OCI-LY7 (cell line): ENCODE measurements around the gene AS3MT. TPM values are rescaled to one million over a fixed set of nuclear protein-coding genes. Genes with fewer than 3 reads are reported as not detected.

ENCODE experiments used
- BruUV-seq: library from RNA; stranded (reverse); fragments of 400-500 nt; replicated peaks from 2 replicates; lab custom pipeline; 2021; lab: Mats Ljungman, UMichigan
- CTCF ChIA-PET: fragments of 300-600 bp; sonication (Branson Sonifier 250); formaldehyde crosslinking; loops from one replicate; lab custom pipeline; 2022; ENCODE audit warnings: antibody characterized with exemption; ENCODE audit not compliant: unreplicated experiment; lab: Charles Lee
- POLR2A ChIA-PET: fragments of 300-600 bp; sonication (Branson Sonifier 250); formaldehyde crosslinking; loops from one replicate; lab custom pipeline; 2022; ENCODE audit warnings: antibody characterized with exemption; lab: Charles Lee
- DNase-seq: peaks from one replicate; pipeline ENCODE4 v3.0.0-alpha.2; 2015; ENCODE audit warnings: low spot score
- H2AFZ ChIP-seq: fragments of 200-600 bp; sonication (generic), shearing (Covaris generic); 2 replicates; pipeline ENCODE4 v1.6.1; 2014; ENCODE audit warnings: mild to moderate bottlenecking, antibody characterized with exemption, low read length, moderate library complexity
- H3K27ac ChIP-seq: fragments of 200-600 bp; sonication (generic); 2 replicates; pipeline ENCODE4 v1.5.1; 2014; ENCODE audit warnings: mixed run types, low read depth, mild to moderate bottlenecking, moderate library complexity, low read length, inconsistent platforms; ENCODE audit not compliant: poor library complexity, severe bottlenecking
- H3K36me3 ChIP-seq: fragments of 200-600 bp; sonication (generic); 2 replicates; pipeline ENCODE4 v1.6.1; 2014; ENCODE audit warnings: mild to moderate bottlenecking, antibody characterized with exemption, low read length, moderate library complexity, mixed read lengths; ENCODE audit not compliant: insufficient read depth
- H3K4me1 ChIP-seq: fragments of 200-600 bp; sonication (generic); 2 replicates; pipeline ENCODE4 v1.5.1; 2014; ENCODE audit warnings: mild to moderate bottlenecking, low read length; ENCODE audit not compliant: insufficient read depth, poor library complexity, severe bottlenecking
- H3K4me2 ChIP-seq: fragments of 200-600 bp; sonication (generic); 2 replicates; pipeline ENCODE4 v1.6.1; 2014; ENCODE audit warnings: mild to moderate bottlenecking, low read length
- H3K4me3 ChIP-seq: fragments of 200-600 bp; sonication (generic); 2 replicates; pipeline ENCODE4 v1.5.1; 2014; ENCODE audit warnings: mild to moderate bottlenecking, low read depth, low read length; ENCODE audit not compliant: poor library complexity, severe bottlenecking
- H3K79me2 ChIP-seq: fragments of 200-600 bp; sonication (generic); 2 replicates; pipeline ENCODE4 v1.6.1; 2016; ENCODE audit warnings: low read depth, mild to moderate bottlenecking, low read length, moderate library complexity, mixed read lengths; ENCODE audit not compliant: insufficient read depth
- H3K9me2 ChIP-seq: fragments of 200-600 bp; sonication (generic); 2 replicates; pipeline ENCODE4 v1.6.1; 2016; ENCODE audit warnings: mild to moderate bottlenecking, low read length, mixed read lengths; ENCODE audit not compliant: insufficient read depth
- H3K9me3 ChIP-seq: fragments of 200-600 bp; sonication (generic); 2 replicates; pipeline ENCODE4 v1.6.1; 2014; ENCODE audit warnings: mild to moderate bottlenecking, mixed run types, low read length, mixed read lengths
- H4K20me1 ChIP-seq: fragments of 200-600 bp; sonication (generic); 2 replicates; pipeline ENCODE4 v1.6.1; 2014; ENCODE audit warnings: mild to moderate bottlenecking, antibody characterized with exemption, low read length, moderate library complexity, mixed read lengths; ENCODE audit not compliant: insufficient read depth
- CTCF ChIP-seq: fragments of 200-600 bp; sonication (generic); conservative IDR thresholded peaks from 2 replicates; pipeline ENCODE4 v1.5.1; 2014; ENCODE audit warnings: mild to moderate bottlenecking, antibody characterized with exemption, low read length, moderate library complexity, mixed read lengths
- EZH2phosphoT487 ChIP-seq: fragments of 200-600 bp; sonication (generic); IDR thresholded peaks from 2 replicates; pipeline ENCODE4 v1.6.1; 2018; ENCODE audit warnings: low read depth, borderline replicate concordance, mild to moderate bottlenecking, mixed run types, antibody characterized with exemption, low read length, moderate library complexity, mixed read lengths
- intact Hi-C: fragments of 100-400 bp; cut with micrococcal nuclease; formaldehyde crosslinking; loops from one replicate; pipeline ENCODE4 v1.10.0; 2022; ENCODE audit not compliant: unreplicated experiment
- total RNA-seq, 2 experiments: library from RNA; depleted of rRNA in 1 of 2; stranded (reverse); fragments of >200 nt in 1 of 2; shearing (Covaris generic) in 1 of 2; gene quantifications; 2 replicates each; pipeline ENCODE4 v1.2.3, GENCODE V29; 2014 to 2022

Gene AS3MT
- total RNA-seq, 2 experiments from 2014 or later: not detected

DNA sequence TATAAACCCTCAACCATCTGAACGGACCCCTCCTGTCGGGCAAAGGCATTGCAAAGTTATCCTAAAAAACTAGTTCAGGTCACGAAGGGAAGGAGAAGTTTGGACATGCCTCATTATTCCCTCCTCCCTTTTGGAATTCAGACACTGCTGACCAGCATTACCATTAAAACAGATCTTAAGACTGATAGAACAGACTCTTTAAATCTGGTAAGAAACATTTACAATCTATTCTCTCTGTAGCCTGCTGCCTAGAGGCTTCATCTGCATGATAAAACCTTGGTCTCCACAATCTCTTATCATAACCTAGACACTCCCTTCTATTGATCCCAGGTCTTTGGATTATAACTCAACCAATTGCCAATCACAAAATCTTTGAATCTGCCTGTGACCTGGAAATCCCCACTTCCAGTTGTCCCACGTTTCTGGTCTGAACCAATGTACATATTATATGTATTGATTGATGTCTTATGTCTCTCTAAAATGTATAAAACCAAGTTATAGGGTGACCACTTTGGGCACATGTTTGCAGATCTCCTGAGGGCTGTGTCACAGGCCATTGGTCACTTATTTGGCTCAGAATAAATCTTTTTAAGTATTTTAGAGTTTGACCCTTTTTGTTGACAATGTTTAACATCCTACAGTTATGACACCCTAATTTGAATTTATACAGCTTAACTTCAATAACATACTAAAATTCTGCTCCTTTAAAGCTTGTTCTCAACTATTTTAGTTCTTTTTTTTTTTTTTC, 25.4 kb downstream of the AS3MT start:
- Histone ChIP-seq H3K4me1 (no peaks in the 10 kb centered on the region), H3K4me2 (no peak overlapping the region), H3K9me2 (no peaks in the 10 kb centered on the region), H2AFZ (no peak overlapping the region), H3K27ac (no peak overlapping the region), H3K79me2 (no peaks in the 10 kb centered on the region), H4K20me1 (no peaks in the 10 kb centered on the region), H3K4me3 (no peak overlapping the region), H3K9me3 (no peaks in the 10 kb centered on the region), H3K36me3 (no peaks in the 10 kb centered on the region)
- POLR2A ChIA-PET: interaction anchor here (0.8 kb wide), 1 partner anchor 151 kb away, joined by 3 read pairs; no protein-coding TSS in a partner anchor
- intact Hi-C loops: no loop called here
- DNase-seq: no peak
- TF ChIP-seq CTCF (no peak), EZH2phosphoT487 (no peak)
- no TSS peak for BruUV-seq
- CTCF ChIA-PET: interaction anchor here (0.6 kb wide), 1 partner anchor 1275 kb away, joined by 3 read pairs; no protein-coding TSS in a partner anchor

GRCh38 chr10:102900006-102900405, 30.7 kb downstream of the AS3MT start:
- Histone ChIP-seq H3K36me3 (no peaks in the 10 kb centered on the region), H3K4me1 (no peaks in the 10 kb centered on the region), H3K9me2 (no peaks in the 10 kb centered on the region), H3K79me2 (no peaks in the 10 kb centered on the region), H3K4me2 (no peak overlapping the region), H3K27ac (no peak overlapping the region), H3K9me3 (no peaks in the 10 kb centered on the region), H2AFZ (no peak overlapping the region), H3K4me3 (no peak overlapping the region), H4K20me1 (no peaks in the 10 kb centered on the region)
- no peak for TF ChIP-seq EZH2phosphoT487
- TF ChIP-seq CTCF: no peak
- ChIA-PET CTCF (no interaction called here), POLR2A (interaction anchor here (0.5 kb wide), 1 partner anchor 891 kb away, joined by 3 read pairs; no protein-coding TSS in a partner anchor)
- intact Hi-C loops: loop anchor here (2.0 kb wide), 1 partner anchor 147 kb away; no protein-coding TSS in a partner anchor
- no peak for DNase-seq
- no TSS peak for BruUV-seq

GRCh38 chr10:102904346-102904745, 35.1 kb downstream of the AS3MT start:
- POLR2A ChIA-PET: interaction anchor here (0.6 kb wide), 1 partner anchor 453 kb away, joined by 3 read pairs; no protein-coding TSS in a partner anchor
- DNase-seq: no peak
- Histone ChIP-seq H3K4me2 (no peak overlapping the region), H3K36me3 (no peaks in the 10 kb centered on the region), H4K20me1 (no peaks in the 10 kb centered on the region), H3K27ac (no peak overlapping the region), H3K4me1 (no peaks in the 10 kb centered on the region), H3K79me2 (no peaks in the 10 kb centered on the region), H2AFZ (no peak overlapping the region), H3K9me2 (no peaks in the 10 kb centered on the region), H3K4me3 (no peak overlapping the region), H3K9me3 (no peaks in the 10 kb centered on the region)
- CTCF ChIA-PET: no interaction called here
- intact Hi-C loops: no loop called here
- no TSS peak for BruUV-seq
- TF ChIP-seq CTCF: no peak
- no peak for TF ChIP-seq EZH2phosphoT487
